ENCODE results near the gene KCNIP1. TPM values are rescaled to one million over a fixed set of nuclear protein-coding genes. Genes with fewer than 3 reads are reported as not detected.

KCNIP1 gene
- total and polyA plus RNA-seq, 2 experiments from 2014 or later = 0.43 to 0.80 TPM

DNA sequence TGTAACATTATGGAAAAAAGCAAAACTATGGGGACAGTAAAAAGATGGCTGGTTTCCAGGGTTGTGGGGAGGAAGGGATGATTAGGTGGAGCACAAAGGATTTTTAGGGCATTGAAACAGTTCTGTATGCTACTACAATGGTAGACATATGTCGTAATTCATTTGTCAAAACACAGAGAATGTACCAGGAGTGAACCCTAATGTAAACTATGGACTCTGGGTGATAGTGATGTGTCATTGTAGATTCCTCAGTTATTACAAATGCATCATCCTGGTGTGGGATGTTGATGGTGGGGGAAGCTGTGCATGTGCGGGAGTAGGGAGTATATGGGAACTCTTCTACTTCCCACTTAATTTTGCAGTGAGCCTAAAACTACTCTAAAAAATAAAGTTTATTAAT is 144.7 kb downstream of the KCNIP1 start:
- no peaks in the 10 kb centered on the region for H3K9me2 ChIP-seq (replicated peaks; ENCODE audit: insufficient read depth)
- H4K20me1 ChIP-seq (ENCODE audit: insufficient read depth, poor library complexity, severe bottlenecking) = no peaks in the 10 kb centered on the region
- no peak overlapping the region for H3K4me3 ChIP-seq
- H3K9me3 ChIP-seq (ENCODE audit: low read depth) = no peaks in the 10 kb centered on the region
- no peak overlapping the region for H2AFZ ChIP-seq
- no peaks in the 10 kb centered on the region for H3K79me2 ChIP-seq
- no peak overlapping the region for H3K27ac ChIP-seq
- TF ChIP-seq, protein P1, sequence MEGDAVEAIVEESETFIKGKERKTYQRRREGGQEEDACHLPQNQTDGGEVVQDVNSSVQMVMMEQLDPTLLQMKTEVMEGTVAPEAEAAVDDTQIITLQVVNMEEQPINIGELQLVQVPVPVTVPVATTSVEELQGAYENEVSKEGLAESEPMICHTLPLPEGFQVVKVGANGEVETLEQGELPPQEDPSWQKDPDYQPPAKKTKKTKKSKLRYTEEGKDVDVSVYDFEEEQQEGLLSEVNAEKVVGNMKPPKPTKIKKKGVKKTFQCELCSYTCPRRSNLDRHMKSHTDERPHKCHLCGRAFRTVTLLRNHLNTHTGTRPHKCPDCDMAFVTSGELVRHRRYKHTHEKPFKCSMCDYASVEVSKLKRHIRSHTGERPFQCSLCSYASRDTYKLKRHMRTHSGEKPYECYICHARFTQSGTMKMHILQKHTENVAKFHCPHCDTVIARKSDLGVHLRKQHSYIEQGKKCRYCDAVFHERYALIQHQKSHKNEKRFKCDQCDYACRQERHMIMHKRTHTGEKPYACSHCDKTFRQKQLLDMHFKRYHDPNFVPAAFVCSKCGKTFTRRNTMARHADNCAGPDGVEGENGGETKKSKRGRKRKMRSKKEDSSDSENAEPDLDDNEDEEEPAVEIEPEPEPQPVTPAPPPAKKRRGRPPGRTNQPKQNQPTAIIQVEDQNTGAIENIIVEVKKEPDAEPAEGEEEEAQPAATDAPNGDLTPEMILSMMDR (IDR thresholded peaks at IDR 0.05; ENCODE audit: poor library complexity) = no peak
- TF ChIP-seq EZH2 (IDR thresholded peaks at IDR 0.05; ENCODE audit: borderline replicate concordance) = no peak
- no peak for TF ChIP-seq EZH2phosphoT487 (IDR thresholded peaks at IDR 0.05; ENCODE audit: low read depth, severe bottlenecking, unreplicated experiment)
- WGBS (ENCODE audit: low lambda C conversion rate, missing lambda C conversion rate) = 87% methylated on average over 2 of the region's 2 CpGs
- H3K4me2 ChIP-seq = no peak overlapping the region
- no peaks in the 10 kb centered on the region for H3K27me3 ChIP-seq
- H3K36me3 ChIP-seq (replicated peaks; ENCODE audit: insufficient read depth, low read depth) = no peaks in the 10 kb centered on the region
- no peak for DNase-seq (ENCODE audit: low spot score)
- no peaks in the 10 kb centered on the region for H3K4me1 ChIP-seq (ENCODE audit: insufficient read depth)

DNA sequence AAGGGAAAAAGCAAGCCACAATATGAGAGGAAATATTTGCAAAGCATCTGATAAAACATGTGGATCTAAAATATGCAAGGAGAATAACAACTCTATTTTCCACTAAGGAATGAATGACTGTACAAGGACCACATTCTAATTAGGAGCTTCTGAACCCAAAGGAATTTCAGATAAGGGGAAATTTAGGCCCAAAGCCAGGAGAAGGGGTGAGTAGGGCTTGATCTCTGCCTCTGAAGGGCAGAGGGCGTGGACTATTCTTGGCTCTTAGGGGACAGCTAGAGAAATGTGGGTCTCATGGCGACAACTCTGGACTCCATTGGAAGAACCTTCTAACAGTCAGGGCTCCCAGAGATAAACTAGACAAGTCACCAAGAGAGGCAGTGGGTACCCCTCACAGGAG is 147.0 kb downstream of the KCNIP1 start:
- Histone ChIP-seq H3K4me3 (no peak overlapping the region), H3K4me2 (no peak overlapping the region), H4K20me1 (ENCODE audit: insufficient read depth, poor library complexity, severe bottlenecking) (no peaks in the 10 kb centered on the region), H3K27ac (no peak overlapping the region), H3K79me2 (no peaks in the 10 kb centered on the region), H3K4me1 (ENCODE audit: insufficient read depth) (no peaks in the 10 kb centered on the region), H3K9me2 (replicated peaks; ENCODE audit: insufficient read depth) (no peaks in the 10 kb centered on the region), H2AFZ (no peak overlapping the region), H3K36me3 (replicated peaks; ENCODE audit: insufficient read depth, low read depth) (no peaks in the 10 kb centered on the region), H3K9me3 (ENCODE audit: low read depth) (no peaks in the 10 kb centered on the region), H3K27me3 (no peaks in the 10 kb centered on the region)
- no peak for TF ChIP-seq EZH2phosphoT487 (IDR thresholded peaks at IDR 0.05; ENCODE audit: low read depth, severe bottlenecking, unreplicated experiment)
- TF ChIP-seq, protein P1 (IDR thresholded peaks at IDR 0.05; ENCODE audit: poor library complexity) = no peak
- no peak for TF ChIP-seq EZH2 (IDR thresholded peaks at IDR 0.05; ENCODE audit: borderline replicate concordance)
- no peak for DNase-seq (ENCODE audit: low spot score)
- WGBS (ENCODE audit: low lambda C conversion rate, missing lambda C conversion rate) = 88% methylated on average over 2 of the region's 2 CpGs

DNA sequence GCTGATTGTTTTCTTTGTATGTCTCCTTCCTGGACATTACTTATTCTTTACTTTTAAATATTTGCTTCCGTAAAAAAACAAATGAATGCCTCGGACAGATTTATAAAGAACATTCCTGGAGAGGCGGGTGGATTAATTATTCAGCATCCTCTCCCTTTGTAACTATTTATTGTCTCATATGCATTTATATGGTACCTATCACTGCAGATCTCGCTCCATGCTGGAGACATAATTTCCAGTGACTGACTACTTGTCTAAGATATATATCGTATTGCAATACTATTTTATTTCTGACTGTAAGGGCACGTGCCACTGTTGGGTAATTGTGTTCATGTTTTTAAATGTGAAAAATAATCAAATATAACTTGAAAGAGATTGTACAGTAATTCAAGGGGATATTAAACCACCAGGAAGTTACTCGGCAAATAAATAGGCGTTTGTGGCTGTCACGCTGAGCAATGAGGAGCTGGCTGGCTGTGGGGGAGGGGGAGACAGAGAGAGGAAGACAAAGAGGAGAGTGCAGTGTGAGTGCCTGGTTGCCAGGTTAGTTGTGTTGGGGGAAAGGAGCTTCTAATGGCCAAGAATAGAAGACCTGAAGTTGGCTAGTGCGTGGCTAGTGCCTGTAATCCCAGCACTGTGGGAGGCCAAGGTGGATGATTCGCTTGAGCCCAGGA is 147.9 kb downstream of the KCNIP1 start:
- no peak overlapping the region for H3K4me3 ChIP-seq
- H3K27me3 ChIP-seq = no peaks in the 10 kb centered on the region
- H2AFZ ChIP-seq = no peak overlapping the region
- WGBS (ENCODE audit: low lambda C conversion rate, missing lambda C conversion rate) = 73% methylated on average over 11 of the region's 11 CpGs
- no peaks in the 10 kb centered on the region for H3K36me3 ChIP-seq (replicated peaks; ENCODE audit: insufficient read depth, low read depth)
- no peaks in the 10 kb centered on the region for H4K20me1 ChIP-seq (ENCODE audit: insufficient read depth, poor library complexity, severe bottlenecking)
- H3K9me2 ChIP-seq (replicated peaks; ENCODE audit: insufficient read depth) = no peaks in the 10 kb centered on the region
- no peak overlapping the region for H3K27ac ChIP-seq
- H3K4me2 ChIP-seq = no peak overlapping the region
- no peaks in the 10 kb centered on the region for H3K4me1 ChIP-seq (ENCODE audit: insufficient read depth)
- DNase-seq (ENCODE audit: low spot score) = no peak
- H3K9me3 ChIP-seq (ENCODE audit: low read depth) = no peaks in the 10 kb centered on the region
- TF ChIP-seq EZH2 (IDR thresholded peaks at IDR 0.05; ENCODE audit: borderline replicate concordance) = no peak
- TF ChIP-seq EZH2phosphoT487 (IDR thresholded peaks at IDR 0.05; ENCODE audit: low read depth, severe bottlenecking, unreplicated experiment) = no peak
- TF ChIP-seq, protein P1 (IDR thresholded peaks at IDR 0.05; ENCODE audit: poor library complexity) = no peak
- H3K79me2 ChIP-seq = no peaks in the 10 kb centered on the region

Data from hepatocyte (in vitro differentiated cells).